Neural cell (in vitro differentiated cells): ENCODE data around the gene MAP4K3. TPM values are rescaled to one million over a fixed set of nuclear protein-coding genes. Genes with fewer than 3 reads are reported as not detected.

Source experiments
- H2AFZ ChIP-seq: fragments of 200-600, 300-800 bp; sonication (generic), shearing (Covaris generic); 2 replicates; pipeline ENCODE4 v1.6.0; 2014; ENCODE audit warnings: low read depth, mild to moderate bottlenecking, antibody characterized with exemption, low read length, moderate library complexity
- H3F3A ChIP-seq: fragments of 200-600 bp; shearing (Covaris generic); 2 replicates; pipeline ENCODE4 v1.6.1; 2016; ENCODE audit warnings: mild to moderate bottlenecking, moderate library complexity, mixed read lengths, antibody characterized with exemption, low read length; ENCODE audit not compliant: insufficient read depth, poor library complexity, severe bottlenecking
- H3K27ac ChIP-seq: fragments of 200-600, 300-800 bp; sonication (generic), shearing (Covaris generic); 2 replicates; pipeline ENCODE4 v1.5.1; 2014; ENCODE audit warnings: mild to moderate bottlenecking, low read length, moderate library complexity
- H3K27me3 ChIP-seq: fragments of 300-800, 200-600 bp; sonication (generic), shearing (Covaris generic); 2 replicates; pipeline ENCODE4 v1.6.0; 2014; ENCODE audit warnings: mild to moderate bottlenecking, low read depth, low read length, moderate library complexity; ENCODE audit not compliant: insufficient read depth
- H3K36me3 ChIP-seq: fragments of 300-800, 200-600 bp; sonication (generic), shearing (Covaris generic); 2 replicates; pipeline ENCODE4 v1.5.1; 2014; ENCODE audit warnings: mild to moderate bottlenecking, antibody characterized with exemption, low read length, moderate library complexity; ENCODE audit not compliant: insufficient read depth
- H3K4me2 ChIP-seq: fragments of 300-800, 200-600 bp; sonication (generic), shearing (Covaris generic); 2 replicates; pipeline ENCODE4 v1.6.0; 2014; ENCODE audit warnings: mild to moderate bottlenecking, low read length
- H3K4me3 ChIP-seq: fragments of 300-800, 200-600 bp; sonication (generic), shearing (Covaris generic); 2 replicates; pipeline ENCODE4 v1.5.1; 2014; ENCODE audit warnings: mild to moderate bottlenecking, low read length, moderate library complexity
- H3K79me2 ChIP-seq: fragments of 200-600 bp; shearing (Covaris generic); replicated peaks from 2 replicates; pipeline ENCODE4 v1.6.0; 2014; ENCODE audit warnings: mild to moderate bottlenecking, low read length, moderate library complexity; ENCODE audit not compliant: insufficient read depth
- H3K9ac ChIP-seq: fragments of 300-800, 200-600 bp; sonication (generic), shearing (Covaris generic); 2 replicates; pipeline ENCODE4 v1.6.1; 2016; ENCODE audit warnings: mild to moderate bottlenecking, low read length, mixed read lengths
- H3K9me2 ChIP-seq: fragments of 200-600 bp; shearing (Covaris generic); 2 replicates; pipeline ENCODE4 v1.6.1; 2016; ENCODE audit warnings: mild to moderate bottlenecking, low read length, mixed read lengths; ENCODE audit not compliant: insufficient read depth
- H3K9me3 ChIP-seq: fragments of 200-600, 300-800 bp; sonication (generic), shearing (Covaris generic); 2 replicates; pipeline ENCODE4 v1.6.1; 2016; ENCODE audit warnings: mild to moderate bottlenecking, mixed run types, low read length, moderate library complexity, mixed read lengths
- H4K20me1 ChIP-seq: fragments of 200-600 bp; shearing (Covaris generic); 2 replicates; pipeline ENCODE4 v1.6.1; 2016; ENCODE audit warnings: mild to moderate bottlenecking, mixed run types; ENCODE audit not compliant: insufficient read depth
- EP300 ChIP-seq: fragments of 450-650 bp; conservative IDR thresholded peaks from 2 replicates; pipeline ENCODE4 v1.6.1; 2014; ENCODE audit warnings: antibody characterized with exemption, mild to moderate bottlenecking, moderate library complexity; ENCODE audit not compliant: poor library complexity, severe bottlenecking
- EZH2 ChIP-seq: fragments of 200-600, 300-800 bp; shearing (Covaris generic), sonication (generic); IDR thresholded peaks from 2 replicates; pipeline ENCODE4 v1.6.1; 2014; ENCODE audit warnings: antibody characterized with exemption, low read length, borderline replicate concordance, mild to moderate bottlenecking; ENCODE audit not compliant: insufficient read depth, poor library complexity, severe bottlenecking
- MXI1 ChIP-seq: fragments of 450-650 bp; conservative IDR thresholded peaks from 2 replicates; pipeline ENCODE4 v1.6.1; 2014; ENCODE audit warnings: antibody characterized with exemption, mild to moderate bottlenecking; ENCODE audit not compliant: poor library complexity, severe bottlenecking
- POLR2AphosphoS5 ChIP-seq: IDR thresholded peaks from 2 replicates; pipeline ENCODE4 v1.6.1; 2012
- RAD21 ChIP-seq: fragments of 450-650 bp; conservative IDR thresholded peaks from 2 replicates; pipeline ENCODE4 v1.6.1; 2014; ENCODE audit warnings: antibody characterized with exemption, mild to moderate bottlenecking, moderate library complexity
- SMC3 ChIP-seq: fragments of 450-650 bp; conservative IDR thresholded peaks from 2 replicates; pipeline ENCODE4 v1.6.1; 2014; ENCODE audit warnings: antibody characterized with exemption, mild to moderate bottlenecking, moderate library complexity; ENCODE audit not compliant: poor library complexity
- TAF1 ChIP-seq: IDR thresholded peaks from 2 replicates; pipeline ENCODE4 v1.6.1; 2012; ENCODE audit warnings: low read depth
- polyA plus RNA-seq: library from polyadenylated mRNA; depleted of rRNA; stranded (reverse); fragments of >200 nt; gene quantifications from 2 replicates; pipeline ENCODE4 v1.2.3, GENCODE V29; 2014
- TF ChIP-seq, protein P1 (sequence below): IDR thresholded peaks from 2 replicates; pipeline ENCODE4 v1.6.1; 2012; ENCODE audit warnings: borderline replicate concordance
- TF ChIP-seq, protein P2 (sequence below): fragments of 450-650 bp; IDR thresholded peaks from 2 replicates; pipeline ENCODE4 v1.5.1; 2014; ENCODE audit warnings: antibody characterized with exemption, mild to moderate bottlenecking, moderate library complexity; ENCODE audit not compliant: poor library complexity, severe bottlenecking

MAP4K3 gene
- polyA plus RNA-seq, 1 donor from 2014 or later = 105 TPM

DNA sequence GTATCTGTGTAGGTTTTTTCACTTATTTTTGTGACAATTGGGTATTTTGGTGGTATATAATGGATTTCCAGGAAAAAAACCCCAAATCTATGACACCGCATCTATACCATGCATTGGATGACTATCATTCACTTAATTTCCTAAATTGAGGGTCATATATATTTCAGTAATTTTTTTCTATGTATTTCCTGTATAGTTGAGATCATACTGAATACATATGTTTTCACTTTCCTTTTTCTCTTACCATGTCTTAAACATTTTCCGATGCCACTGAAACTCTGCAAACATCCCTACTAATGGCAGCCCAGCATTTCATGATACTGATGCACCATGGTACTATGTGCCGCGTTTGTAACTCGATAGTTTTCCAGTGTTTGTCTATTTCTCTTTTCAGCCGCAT is 233.7 kb downstream of the MAP4K3 start:
- H3K79me2 ChIP-seq = no peaks in the 10 kb centered on the region
- no peak for TF ChIP-seq SMC3
- TF ChIP-seq TAF1 = no peak
- TF ChIP-seq, protein P1, sequence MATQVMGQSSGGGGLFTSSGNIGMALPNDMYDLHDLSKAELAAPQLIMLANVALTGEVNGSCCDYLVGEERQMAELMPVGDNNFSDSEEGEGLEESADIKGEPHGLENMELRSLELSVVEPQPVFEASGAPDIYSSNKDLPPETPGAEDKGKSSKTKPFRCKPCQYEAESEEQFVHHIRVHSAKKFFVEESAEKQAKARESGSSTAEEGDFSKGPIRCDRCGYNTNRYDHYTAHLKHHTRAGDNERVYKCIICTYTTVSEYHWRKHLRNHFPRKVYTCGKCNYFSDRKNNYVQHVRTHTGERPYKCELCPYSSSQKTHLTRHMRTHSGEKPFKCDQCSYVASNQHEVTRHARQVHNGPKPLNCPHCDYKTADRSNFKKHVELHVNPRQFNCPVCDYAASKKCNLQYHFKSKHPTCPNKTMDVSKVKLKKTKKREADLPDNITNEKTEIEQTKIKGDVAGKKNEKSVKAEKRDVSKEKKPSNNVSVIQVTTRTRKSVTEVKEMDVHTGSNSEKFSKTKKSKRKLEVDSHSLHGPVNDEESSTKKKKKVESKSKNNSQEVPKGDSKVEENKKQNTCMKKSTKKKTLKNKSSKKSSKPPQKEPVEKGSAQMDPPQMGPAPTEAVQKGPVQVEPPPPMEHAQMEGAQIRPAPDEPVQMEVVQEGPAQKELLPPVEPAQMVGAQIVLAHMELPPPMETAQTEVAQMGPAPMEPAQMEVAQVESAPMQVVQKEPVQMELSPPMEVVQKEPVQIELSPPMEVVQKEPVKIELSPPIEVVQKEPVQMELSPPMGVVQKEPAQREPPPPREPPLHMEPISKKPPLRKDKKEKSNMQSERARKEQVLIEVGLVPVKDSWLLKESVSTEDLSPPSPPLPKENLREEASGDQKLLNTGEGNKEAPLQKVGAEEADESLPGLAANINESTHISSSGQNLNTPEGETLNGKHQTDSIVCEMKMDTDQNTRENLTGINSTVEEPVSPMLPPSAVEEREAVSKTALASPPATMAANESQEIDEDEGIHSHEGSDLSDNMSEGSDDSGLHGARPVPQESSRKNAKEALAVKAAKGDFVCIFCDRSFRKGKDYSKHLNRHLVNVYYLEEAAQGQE = no peak
- TF ChIP-seq MXI1 = no peak
- TF ChIP-seq, protein P2, sequence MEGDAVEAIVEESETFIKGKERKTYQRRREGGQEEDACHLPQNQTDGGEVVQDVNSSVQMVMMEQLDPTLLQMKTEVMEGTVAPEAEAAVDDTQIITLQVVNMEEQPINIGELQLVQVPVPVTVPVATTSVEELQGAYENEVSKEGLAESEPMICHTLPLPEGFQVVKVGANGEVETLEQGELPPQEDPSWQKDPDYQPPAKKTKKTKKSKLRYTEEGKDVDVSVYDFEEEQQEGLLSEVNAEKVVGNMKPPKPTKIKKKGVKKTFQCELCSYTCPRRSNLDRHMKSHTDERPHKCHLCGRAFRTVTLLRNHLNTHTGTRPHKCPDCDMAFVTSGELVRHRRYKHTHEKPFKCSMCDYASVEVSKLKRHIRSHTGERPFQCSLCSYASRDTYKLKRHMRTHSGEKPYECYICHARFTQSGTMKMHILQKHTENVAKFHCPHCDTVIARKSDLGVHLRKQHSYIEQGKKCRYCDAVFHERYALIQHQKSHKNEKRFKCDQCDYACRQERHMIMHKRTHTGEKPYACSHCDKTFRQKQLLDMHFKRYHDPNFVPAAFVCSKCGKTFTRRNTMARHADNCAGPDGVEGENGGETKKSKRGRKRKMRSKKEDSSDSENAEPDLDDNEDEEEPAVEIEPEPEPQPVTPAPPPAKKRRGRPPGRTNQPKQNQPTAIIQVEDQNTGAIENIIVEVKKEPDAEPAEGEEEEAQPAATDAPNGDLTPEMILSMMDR = no peak
- TF ChIP-seq POLR2AphosphoS5 = no peak
- no peak for TF ChIP-seq EZH2
- TF ChIP-seq RAD21 = no peak
- TF ChIP-seq EP300 = no peak
- H3K9me2 ChIP-seq = no peaks in the 10 kb centered on the region
- no peak overlapping the region for H2AFZ ChIP-seq
- no peak overlapping the region for H3K27ac ChIP-seq
- H3F3A ChIP-seq = no peaks in the 10 kb centered on the region
- no peaks in the 10 kb centered on the region for H3K27me3 ChIP-seq
- no peak overlapping the region for H3K4me2 ChIP-seq
- H3K36me3 ChIP-seq = no peaks in the 10 kb centered on the region
- H4K20me1 ChIP-seq = no peaks in the 10 kb centered on the region
- no peaks in the 10 kb centered on the region for H3K9me3 ChIP-seq
- H3K9ac ChIP-seq = no peak overlapping the region
- no peak overlapping the region for H3K4me3 ChIP-seq

DNA sequence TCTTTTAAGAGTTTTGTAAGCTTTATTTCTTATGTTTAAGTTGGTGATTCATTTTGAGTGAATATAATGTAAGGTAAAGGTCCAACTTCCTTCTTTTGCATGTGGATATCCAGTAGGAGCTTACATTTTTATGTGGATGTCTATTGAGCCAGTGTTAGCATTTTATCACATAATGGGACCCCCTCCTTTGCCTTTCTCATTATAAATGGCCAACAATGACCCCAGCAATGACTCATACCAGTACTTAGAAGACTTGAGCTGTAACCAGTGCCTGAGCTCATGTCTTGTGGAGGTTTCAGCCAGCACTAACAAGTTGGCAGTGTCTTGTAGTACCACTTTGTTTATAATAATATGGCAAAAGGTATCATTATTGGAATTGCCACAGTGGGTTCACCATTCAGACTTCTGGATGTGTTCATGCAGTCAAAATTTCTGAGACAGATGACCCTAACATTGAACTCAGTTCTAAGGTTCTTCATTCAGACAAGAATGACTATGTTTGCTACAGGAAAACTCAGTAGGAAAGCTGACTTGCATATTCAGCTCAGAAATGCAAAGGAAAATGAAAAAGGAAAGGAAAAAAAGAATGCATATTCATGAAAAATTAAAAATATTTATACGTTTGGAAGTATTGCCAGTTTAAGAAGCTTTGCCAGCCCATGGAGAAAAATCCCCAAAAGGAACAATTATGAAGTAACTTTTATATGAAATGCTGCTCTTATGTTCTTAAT is 234.3 kb downstream of the MAP4K3 start:
- H3K4me2 ChIP-seq = no peak overlapping the region
- H3F3A ChIP-seq = no peaks in the 10 kb centered on the region
- H3K27ac ChIP-seq = no peak overlapping the region

More for the DNA sequence above, 234.3 kb downstream of the MAP4K3 start:
- H3K9ac ChIP-seq = no peak overlapping the region
- no peaks in the 10 kb centered on the region for H3K79me2 ChIP-seq
- no peaks in the 10 kb centered on the region for H3K9me2 ChIP-seq
- TF ChIP-seq, protein P2 = no peak
- TF ChIP-seq RAD21 (no peak), TAF1 (no peak), POLR2AphosphoS5 (no peak), EZH2 (no peak), SMC3 (no peak), MXI1 (no peak), EP300 (no peak)
- TF ChIP-seq, protein P1 = no peak
- no peaks in the 10 kb centered on the region for H3K36me3 ChIP-seq
- no peaks in the 10 kb centered on the region for H3K27me3 ChIP-seq
- H2AFZ ChIP-seq = no peak overlapping the region
- H3K9me3 ChIP-seq = no peaks in the 10 kb centered on the region
- no peaks in the 10 kb centered on the region for H4K20me1 ChIP-seq
- H3K4me3 ChIP-seq = no peak overlapping the region
